Uterus (tissue), 4 donors: ENCODE results near the gene GSK3A. TPM values are rescaled to one million over a fixed set of nuclear protein-coding genes. Genes with fewer than 3 reads are reported as not detected.

Source experiments
- DNase-seq, 2 donors: peaks; one replicate each; pipeline ENCODE4 v3.0.0-alpha.2; 2019 to 2020
- H3K27ac ChIP-seq, 2 donors: fragments of 200-600 bp; sonication (generic); 1 replicate in 1 of 2; 2 replicates in 1 of 2; pipeline ENCODE4 v1.5.1; 2016 to 2018
- H3K27me3 ChIP-seq, 2 donors: fragments of 200-600 bp; sonication (generic); one replicate each; pipeline ENCODE4 v1.5.1; 2018 to 2019; ENCODE audit warnings: control low read depth in 1 of 2
- H3K36me3 ChIP-seq, 2 donors: fragments of 200-600 bp; sonication (generic); one replicate each; pipeline ENCODE4 v1.5.1; 2019; ENCODE audit warnings: control low read depth in 1 of 2
- H3K4me1 ChIP-seq, 2 donors: fragments of 200-600 bp; sonication (generic); one replicate each; pipeline ENCODE4 v1.5.1; 2018 to 2019; ENCODE audit warnings: control low read depth in 1 of 2
- H3K4me3 ChIP-seq, 2 donors: fragments of 200-600 bp; sonication (generic); 1 replicate in 1 of 2; 2 replicates in 1 of 2; pipeline ENCODE4 v1.5.1; 2018 to 2019; ENCODE audit warnings: mild to moderate bottlenecking in 1 of 2
- H3K9me3 ChIP-seq, 2 donors: fragments of 200-600 bp; sonication (generic); one replicate each; pipeline ENCODE4 v1.5.1; 2019; ENCODE audit warnings: control low read depth in 1 of 2
- POLR2A ChIP-seq, 2 donors: fragments of 450-650 bp; IDR thresholded peaks; one replicate each; pipeline ENCODE4 v1.6.1; 2016; ENCODE audit warnings: antibody characterized with exemption in 2 of 2, mild to moderate bottlenecking in 1 of 2, moderate library complexity in 1 of 2
- intact Hi-C: fragments of 100-400 bp; cut with DNase I; formaldehyde crosslinking; loops from one replicate; pipeline ENCODE4 v1.15.1; 2023; ENCODE audit warnings: low total_unique reads
- total RNA-seq, 4 donors: library from RNA; depleted of rRNA in 3 of 4; stranded (reverse); fragments of >200 nt in 3 of 4; gene quantifications; one replicate each; pipeline versions ENCODE4 v1.1.0 to v1.2.4, GENCODE V29; 2014 to 2023
- TF ChIP-seq, protein P1 (sequence below), 4 experiments: fragments of 200-600 bp in 2 of 4; fragments of 450-650 bp in 2 of 4; sonication (generic) in 2 of 4; IDR thresholded peaks; one replicate each; pipeline ENCODE4 v1.5.1; 2016 to 2019; ENCODE audit warnings: antibody characterized with exemption in 4 of 4, mild to moderate bottlenecking in 2 of 4, moderate library complexity in 1 of 4
- donor health status: DM: yes; HTN: yes; CAD: no.

GSK3A gene
- total RNA-seq, 4 donors from 2014 or later, result 3.5 to 44.3 (median 34.4) TPM

DNA sequence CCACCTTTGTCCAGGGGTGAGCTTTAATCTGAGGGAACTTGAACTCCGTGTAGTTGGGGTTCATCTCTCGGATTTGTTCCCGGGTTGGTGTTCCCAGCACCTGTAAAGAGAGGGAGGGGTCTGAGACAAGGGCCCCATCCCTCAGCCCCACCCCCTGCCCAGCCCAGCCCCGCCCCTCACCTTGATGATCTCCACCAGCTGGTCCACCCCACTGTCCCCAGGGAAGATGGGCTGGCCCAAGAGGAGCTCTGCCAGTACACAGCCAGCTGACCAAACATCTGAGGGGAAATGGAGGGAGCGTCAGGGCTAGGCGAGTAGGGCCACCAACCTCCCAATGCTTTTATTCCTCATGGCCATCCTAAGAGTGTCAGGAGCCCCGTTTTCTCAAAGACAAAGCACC is 9.3 kb downstream of the GSK3A start:
- TF ChIP-seq POLR2A (IDR thresholded peaks at IDR 0.05), result no peak
- TF ChIP-seq, protein P1, sequence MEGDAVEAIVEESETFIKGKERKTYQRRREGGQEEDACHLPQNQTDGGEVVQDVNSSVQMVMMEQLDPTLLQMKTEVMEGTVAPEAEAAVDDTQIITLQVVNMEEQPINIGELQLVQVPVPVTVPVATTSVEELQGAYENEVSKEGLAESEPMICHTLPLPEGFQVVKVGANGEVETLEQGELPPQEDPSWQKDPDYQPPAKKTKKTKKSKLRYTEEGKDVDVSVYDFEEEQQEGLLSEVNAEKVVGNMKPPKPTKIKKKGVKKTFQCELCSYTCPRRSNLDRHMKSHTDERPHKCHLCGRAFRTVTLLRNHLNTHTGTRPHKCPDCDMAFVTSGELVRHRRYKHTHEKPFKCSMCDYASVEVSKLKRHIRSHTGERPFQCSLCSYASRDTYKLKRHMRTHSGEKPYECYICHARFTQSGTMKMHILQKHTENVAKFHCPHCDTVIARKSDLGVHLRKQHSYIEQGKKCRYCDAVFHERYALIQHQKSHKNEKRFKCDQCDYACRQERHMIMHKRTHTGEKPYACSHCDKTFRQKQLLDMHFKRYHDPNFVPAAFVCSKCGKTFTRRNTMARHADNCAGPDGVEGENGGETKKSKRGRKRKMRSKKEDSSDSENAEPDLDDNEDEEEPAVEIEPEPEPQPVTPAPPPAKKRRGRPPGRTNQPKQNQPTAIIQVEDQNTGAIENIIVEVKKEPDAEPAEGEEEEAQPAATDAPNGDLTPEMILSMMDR (IDR thresholded peaks at IDR 0.05), result no peak
- Histone ChIP-seq H3K27me3 (no peaks in the 10 kb centered on the region), H3K36me3 (no peaks in the 10 kb centered on the region), H3K4me3 (no peak overlapping the region), H3K4me1 (peaks cover 0 to 3% of the 10 kb centered on the region in 2 donors), H3K9me3 (no peaks in the 10 kb centered on the region), H3K27ac (no peak overlapping the region)
- intact Hi-C loops, result no loop called here
- DNase-seq, result no peak

DNA sequence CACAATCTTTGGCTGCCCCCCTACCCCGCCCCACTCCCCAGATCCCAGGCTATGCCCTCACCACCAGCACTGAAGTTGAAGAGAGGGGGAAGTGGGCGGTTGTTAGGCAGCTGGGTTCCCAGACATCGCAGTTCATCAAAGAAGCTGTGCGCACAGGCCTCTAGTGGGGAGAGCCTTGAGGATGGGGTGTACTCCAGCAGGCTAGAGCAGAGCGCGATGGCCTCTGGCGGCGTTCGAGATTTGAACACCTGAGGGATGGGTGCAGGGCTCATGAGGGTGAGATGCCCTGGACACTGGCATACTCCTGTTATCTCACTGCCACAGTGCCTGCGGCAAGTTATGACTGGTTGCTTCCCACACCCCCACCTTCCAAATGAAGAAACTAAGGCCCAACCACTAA is 10.0 kb downstream of the GSK3A start:
- H3K27me3 ChIP-seq, result no peaks in the 10 kb centered on the region
- H3K9me3 ChIP-seq, result no peaks in the 10 kb centered on the region
- no peak for DNase-seq
- no peak overlapping the region for H3K4me3 ChIP-seq
- H3K36me3 ChIP-seq, result no peaks in the 10 kb centered on the region
- peaks cover 0 to 3% of the 10 kb centered on the region in 2 donors for H3K4me1 ChIP-seq
- intact Hi-C loops, result no loop called here
- H3K27ac ChIP-seq, result no peak overlapping the region
- no peak for TF ChIP-seq POLR2A (IDR thresholded peaks at IDR 0.05)
- TF ChIP-seq, protein P1 (IDR thresholded peaks at IDR 0.05), result no peak

- intact Hi-C loops, result no loop called here
- peaks cover 0 to 3% of the 10 kb centered on the region in 2 donors for H3K4me1 ChIP-seq
- no peak overlapping the region for H3K4me3 ChIP-seq
- H3K27ac ChIP-seq, result no peak overlapping the region
- TF ChIP-seq POLR2A (IDR thresholded peaks at IDR 0.05), result no peak
- H3K27me3 ChIP-seq, result no peaks in the 10 kb centered on the region
- DNase-seq, result no peak
- no peaks in the 10 kb centered on the region for H3K9me3 ChIP-seq
- no peaks in the 10 kb centered on the region for H3K36me3 ChIP-seq
These were observed 11.8 kb downstream of the GSK3A start for GRCh38 chr19:42230571-42230970.

GRCh38 chr19:42229855-42230351 is 12.5 kb downstream of the GSK3A start:
- Histone ChIP-seq H3K4me1 (peaks cover 0 to 3% of the 10 kb centered on the region in 2 donors), H3K9me3 (no peaks in the 10 kb centered on the region), H3K27ac (no peak overlapping the region), H3K36me3 (no peaks in the 10 kb centered on the region), H3K4me3 (no peak overlapping the region), H3K27me3 (no peaks in the 10 kb centered on the region)
- no peak for TF ChIP-seq POLR2A (IDR thresholded peaks at IDR 0.05)
- TF ChIP-seq, protein P1 (IDR thresholded peaks at IDR 0.05), result no peak
- no peak for DNase-seq
- intact Hi-C loops, result no loop called here

DNA sequence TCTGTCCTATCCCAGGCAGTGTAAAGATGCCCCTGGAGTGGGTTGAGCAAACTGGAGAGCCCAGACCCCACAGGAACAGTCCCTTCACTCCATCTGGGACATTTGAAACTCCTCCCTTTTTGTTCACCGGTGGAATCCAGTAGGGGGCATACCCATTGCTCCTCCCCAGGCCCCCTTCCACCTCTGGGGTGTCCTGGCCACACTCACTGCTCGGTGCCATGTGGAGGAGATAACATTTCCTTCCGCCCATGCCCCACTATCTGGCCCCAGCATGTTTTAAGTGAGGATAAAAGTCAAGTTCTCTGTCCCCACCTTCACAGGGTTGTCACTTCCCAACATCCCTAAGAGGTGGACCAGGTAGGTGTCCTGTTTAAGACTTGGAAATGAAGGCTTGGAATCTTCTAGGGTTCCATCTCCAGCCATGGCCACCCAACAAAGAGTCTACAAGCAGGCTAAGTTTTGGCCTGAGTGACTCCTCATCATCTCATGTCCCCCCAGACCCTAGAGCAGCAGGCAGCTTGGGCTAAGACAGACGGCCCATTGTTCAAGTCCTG is 13.0 kb downstream of the GSK3A start:
- no peak for DNase-seq
- H3K27me3 ChIP-seq, result no peaks in the 10 kb centered on the region
- no peaks in the 10 kb centered on the region for H3K9me3 ChIP-seq
- H3K27ac ChIP-seq, result no peak overlapping the region
- H3K4me3 ChIP-seq, result no peak overlapping the region
- TF ChIP-seq, protein P1 (IDR thresholded peaks at IDR 0.05), result no peak
- H3K4me1 ChIP-seq, result peaks cover 0 to 3% of the 10 kb centered on the region in 2 donors
- intact Hi-C loops, result no loop called here
- H3K36me3 ChIP-seq, result no peaks in the 10 kb centered on the region

GRCh38 chr19:42228641-42229040 is 13.8 kb downstream of the GSK3A start:
- H3K27ac ChIP-seq, result no peak overlapping the region
- no peaks in the 10 kb centered on the region for H3K27me3 ChIP-seq
- H3K4me1 ChIP-seq, result peaks cover 0 to 3% of the 10 kb centered on the region in 2 donors
- no peak overlapping the region for H3K4me3 ChIP-seq
- DNase-seq, result no peak
- intact Hi-C loops, result no loop called here
- no peaks in the 10 kb centered on the region for H3K36me3 ChIP-seq
- no peaks in the 10 kb centered on the region for H3K9me3 ChIP-seq
- TF ChIP-seq, protein P1 (IDR thresholded peaks at IDR 0.05), result no peak
